Neural cell (in vitro differentiated cells): ENCODE measurements around the gene CCDC69. TPM values are rescaled to one million over a fixed set of nuclear protein-coding genes. Genes with fewer than 3 reads are reported as not detected.

Source experiments
- H2AFZ ChIP-seq: fragments of 200-600, 300-800 bp; sonication (generic), shearing (Covaris generic); 2 replicates; pipeline ENCODE4 v1.6.0; 2014; ENCODE audit warnings: low read depth, mild to moderate bottlenecking, antibody characterized with exemption, low read length, moderate library complexity
- H3F3A ChIP-seq: fragments of 200-600 bp; shearing (Covaris generic); 2 replicates; pipeline ENCODE4 v1.6.1; 2016; ENCODE audit warnings: mild to moderate bottlenecking, moderate library complexity, mixed read lengths, antibody characterized with exemption, low read length; ENCODE audit not compliant: insufficient read depth, poor library complexity, severe bottlenecking
- H3K27ac ChIP-seq: fragments of 200-600, 300-800 bp; sonication (generic), shearing (Covaris generic); 2 replicates; pipeline ENCODE4 v1.5.1; 2014; ENCODE audit warnings: mild to moderate bottlenecking, low read length, moderate library complexity
- H3K27me3 ChIP-seq: fragments of 300-800, 200-600 bp; sonication (generic), shearing (Covaris generic); 2 replicates; pipeline ENCODE4 v1.6.0; 2014; ENCODE audit warnings: mild to moderate bottlenecking, low read depth, low read length, moderate library complexity; ENCODE audit not compliant: insufficient read depth
- H3K36me3 ChIP-seq: fragments of 300-800, 200-600 bp; sonication (generic), shearing (Covaris generic); 2 replicates; pipeline ENCODE4 v1.5.1; 2014; ENCODE audit warnings: mild to moderate bottlenecking, antibody characterized with exemption, low read length, moderate library complexity; ENCODE audit not compliant: insufficient read depth
- H3K4me2 ChIP-seq: fragments of 300-800, 200-600 bp; sonication (generic), shearing (Covaris generic); 2 replicates; pipeline ENCODE4 v1.6.0; 2014; ENCODE audit warnings: mild to moderate bottlenecking, low read length
- H3K4me3 ChIP-seq: fragments of 300-800, 200-600 bp; sonication (generic), shearing (Covaris generic); 2 replicates; pipeline ENCODE4 v1.5.1; 2014; ENCODE audit warnings: mild to moderate bottlenecking, low read length, moderate library complexity
- H3K79me2 ChIP-seq: fragments of 200-600 bp; shearing (Covaris generic); replicated peaks from 2 replicates; pipeline ENCODE4 v1.6.0; 2014; ENCODE audit warnings: mild to moderate bottlenecking, low read length, moderate library complexity; ENCODE audit not compliant: insufficient read depth
- H3K9ac ChIP-seq: fragments of 300-800, 200-600 bp; sonication (generic), shearing (Covaris generic); 2 replicates; pipeline ENCODE4 v1.6.1; 2016; ENCODE audit warnings: mild to moderate bottlenecking, low read length, mixed read lengths
- H3K9me2 ChIP-seq: fragments of 200-600 bp; shearing (Covaris generic); 2 replicates; pipeline ENCODE4 v1.6.1; 2016; ENCODE audit warnings: mild to moderate bottlenecking, low read length, mixed read lengths; ENCODE audit not compliant: insufficient read depth
- H3K9me3 ChIP-seq: fragments of 200-600, 300-800 bp; sonication (generic), shearing (Covaris generic); 2 replicates; pipeline ENCODE4 v1.6.1; 2016; ENCODE audit warnings: mild to moderate bottlenecking, mixed run types, low read length, moderate library complexity, mixed read lengths
- H4K20me1 ChIP-seq: fragments of 200-600 bp; shearing (Covaris generic); 2 replicates; pipeline ENCODE4 v1.6.1; 2016; ENCODE audit warnings: mild to moderate bottlenecking, mixed run types; ENCODE audit not compliant: insufficient read depth
- EP300 ChIP-seq: fragments of 450-650 bp; conservative IDR thresholded peaks from 2 replicates; pipeline ENCODE4 v1.6.1; 2014; ENCODE audit warnings: antibody characterized with exemption, mild to moderate bottlenecking, moderate library complexity; ENCODE audit not compliant: poor library complexity, severe bottlenecking
- EZH2 ChIP-seq: fragments of 200-600, 300-800 bp; shearing (Covaris generic), sonication (generic); IDR thresholded peaks from 2 replicates; pipeline ENCODE4 v1.6.1; 2014; ENCODE audit warnings: antibody characterized with exemption, low read length, borderline replicate concordance, mild to moderate bottlenecking; ENCODE audit not compliant: insufficient read depth, poor library complexity, severe bottlenecking
- MXI1 ChIP-seq: fragments of 450-650 bp; conservative IDR thresholded peaks from 2 replicates; pipeline ENCODE4 v1.6.1; 2014; ENCODE audit warnings: antibody characterized with exemption, mild to moderate bottlenecking; ENCODE audit not compliant: poor library complexity, severe bottlenecking
- POLR2AphosphoS5 ChIP-seq: IDR thresholded peaks from 2 replicates; pipeline ENCODE4 v1.6.1; 2012
- RAD21 ChIP-seq: fragments of 450-650 bp; conservative IDR thresholded peaks from 2 replicates; pipeline ENCODE4 v1.6.1; 2014; ENCODE audit warnings: antibody characterized with exemption, mild to moderate bottlenecking, moderate library complexity
- SMC3 ChIP-seq: fragments of 450-650 bp; conservative IDR thresholded peaks from 2 replicates; pipeline ENCODE4 v1.6.1; 2014; ENCODE audit warnings: antibody characterized with exemption, mild to moderate bottlenecking, moderate library complexity; ENCODE audit not compliant: poor library complexity
- TAF1 ChIP-seq: IDR thresholded peaks from 2 replicates; pipeline ENCODE4 v1.6.1; 2012; ENCODE audit warnings: low read depth
- polyA plus RNA-seq: library from polyadenylated mRNA; depleted of rRNA; stranded (reverse); fragments of >200 nt; gene quantifications from 2 replicates; pipeline ENCODE4 v1.2.3, GENCODE V29; 2014
- TF ChIP-seq, protein P1 (sequence below): fragments of 450-650 bp; IDR thresholded peaks from 2 replicates; pipeline ENCODE4 v1.5.1; 2014; ENCODE audit warnings: antibody characterized with exemption, mild to moderate bottlenecking, moderate library complexity; ENCODE audit not compliant: poor library complexity, severe bottlenecking
- TF ChIP-seq, protein P2 (sequence below): IDR thresholded peaks from 2 replicates; pipeline ENCODE4 v1.6.1; 2012; ENCODE audit warnings: borderline replicate concordance

CCDC69 gene
- polyA plus RNA-seq, 1 donor from 2014 or later: not detected

DNA sequence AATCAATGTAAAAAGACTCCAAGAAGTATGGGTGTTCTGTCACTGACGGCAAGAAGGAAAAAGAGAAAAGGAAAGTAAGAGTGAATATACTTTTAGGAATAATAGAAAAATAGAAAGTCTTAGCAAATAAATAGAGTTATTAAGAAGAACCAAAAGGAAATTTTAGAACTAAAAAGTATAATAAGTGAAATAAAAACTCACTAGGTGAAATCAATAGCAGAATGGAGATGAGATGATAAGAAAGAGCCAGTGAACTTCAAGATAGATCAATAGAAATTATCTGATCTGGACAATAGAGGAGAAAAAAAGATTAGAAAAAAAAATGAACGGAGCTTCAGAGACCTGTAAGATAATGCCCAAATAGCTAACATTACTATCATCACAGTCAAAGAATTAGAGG, 34.7 kb downstream of the CCDC69 start:
- H3K27me3 ChIP-seq: no peaks in the 10 kb centered on the region
- no peaks in the 10 kb centered on the region for H3K9me2 ChIP-seq
- no peak overlapping the region for H3K9ac ChIP-seq
- no peaks in the 10 kb centered on the region for H3K79me2 ChIP-seq
- H3F3A ChIP-seq: no peaks in the 10 kb centered on the region
- no peaks in the 10 kb centered on the region for H3K9me3 ChIP-seq
- H3K36me3 ChIP-seq: no peaks in the 10 kb centered on the region
- H3K27ac ChIP-seq: no peak overlapping the region
- H4K20me1 ChIP-seq: no peaks in the 10 kb centered on the region
- H3K4me2 ChIP-seq: no peak overlapping the region
- TF ChIP-seq TAF1: no peak
- no peak for TF ChIP-seq EZH2
- TF ChIP-seq, protein P1, sequence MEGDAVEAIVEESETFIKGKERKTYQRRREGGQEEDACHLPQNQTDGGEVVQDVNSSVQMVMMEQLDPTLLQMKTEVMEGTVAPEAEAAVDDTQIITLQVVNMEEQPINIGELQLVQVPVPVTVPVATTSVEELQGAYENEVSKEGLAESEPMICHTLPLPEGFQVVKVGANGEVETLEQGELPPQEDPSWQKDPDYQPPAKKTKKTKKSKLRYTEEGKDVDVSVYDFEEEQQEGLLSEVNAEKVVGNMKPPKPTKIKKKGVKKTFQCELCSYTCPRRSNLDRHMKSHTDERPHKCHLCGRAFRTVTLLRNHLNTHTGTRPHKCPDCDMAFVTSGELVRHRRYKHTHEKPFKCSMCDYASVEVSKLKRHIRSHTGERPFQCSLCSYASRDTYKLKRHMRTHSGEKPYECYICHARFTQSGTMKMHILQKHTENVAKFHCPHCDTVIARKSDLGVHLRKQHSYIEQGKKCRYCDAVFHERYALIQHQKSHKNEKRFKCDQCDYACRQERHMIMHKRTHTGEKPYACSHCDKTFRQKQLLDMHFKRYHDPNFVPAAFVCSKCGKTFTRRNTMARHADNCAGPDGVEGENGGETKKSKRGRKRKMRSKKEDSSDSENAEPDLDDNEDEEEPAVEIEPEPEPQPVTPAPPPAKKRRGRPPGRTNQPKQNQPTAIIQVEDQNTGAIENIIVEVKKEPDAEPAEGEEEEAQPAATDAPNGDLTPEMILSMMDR: no peak
- no peak for TF ChIP-seq EP300
- TF ChIP-seq SMC3: no peak
- TF ChIP-seq, protein P2, sequence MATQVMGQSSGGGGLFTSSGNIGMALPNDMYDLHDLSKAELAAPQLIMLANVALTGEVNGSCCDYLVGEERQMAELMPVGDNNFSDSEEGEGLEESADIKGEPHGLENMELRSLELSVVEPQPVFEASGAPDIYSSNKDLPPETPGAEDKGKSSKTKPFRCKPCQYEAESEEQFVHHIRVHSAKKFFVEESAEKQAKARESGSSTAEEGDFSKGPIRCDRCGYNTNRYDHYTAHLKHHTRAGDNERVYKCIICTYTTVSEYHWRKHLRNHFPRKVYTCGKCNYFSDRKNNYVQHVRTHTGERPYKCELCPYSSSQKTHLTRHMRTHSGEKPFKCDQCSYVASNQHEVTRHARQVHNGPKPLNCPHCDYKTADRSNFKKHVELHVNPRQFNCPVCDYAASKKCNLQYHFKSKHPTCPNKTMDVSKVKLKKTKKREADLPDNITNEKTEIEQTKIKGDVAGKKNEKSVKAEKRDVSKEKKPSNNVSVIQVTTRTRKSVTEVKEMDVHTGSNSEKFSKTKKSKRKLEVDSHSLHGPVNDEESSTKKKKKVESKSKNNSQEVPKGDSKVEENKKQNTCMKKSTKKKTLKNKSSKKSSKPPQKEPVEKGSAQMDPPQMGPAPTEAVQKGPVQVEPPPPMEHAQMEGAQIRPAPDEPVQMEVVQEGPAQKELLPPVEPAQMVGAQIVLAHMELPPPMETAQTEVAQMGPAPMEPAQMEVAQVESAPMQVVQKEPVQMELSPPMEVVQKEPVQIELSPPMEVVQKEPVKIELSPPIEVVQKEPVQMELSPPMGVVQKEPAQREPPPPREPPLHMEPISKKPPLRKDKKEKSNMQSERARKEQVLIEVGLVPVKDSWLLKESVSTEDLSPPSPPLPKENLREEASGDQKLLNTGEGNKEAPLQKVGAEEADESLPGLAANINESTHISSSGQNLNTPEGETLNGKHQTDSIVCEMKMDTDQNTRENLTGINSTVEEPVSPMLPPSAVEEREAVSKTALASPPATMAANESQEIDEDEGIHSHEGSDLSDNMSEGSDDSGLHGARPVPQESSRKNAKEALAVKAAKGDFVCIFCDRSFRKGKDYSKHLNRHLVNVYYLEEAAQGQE: no peak
- no peak for TF ChIP-seq MXI1
- TF ChIP-seq POLR2AphosphoS5: no peak
- no peak for TF ChIP-seq RAD21
- H2AFZ ChIP-seq: no peak overlapping the region
- no peak overlapping the region for H3K4me3 ChIP-seq

DNA sequence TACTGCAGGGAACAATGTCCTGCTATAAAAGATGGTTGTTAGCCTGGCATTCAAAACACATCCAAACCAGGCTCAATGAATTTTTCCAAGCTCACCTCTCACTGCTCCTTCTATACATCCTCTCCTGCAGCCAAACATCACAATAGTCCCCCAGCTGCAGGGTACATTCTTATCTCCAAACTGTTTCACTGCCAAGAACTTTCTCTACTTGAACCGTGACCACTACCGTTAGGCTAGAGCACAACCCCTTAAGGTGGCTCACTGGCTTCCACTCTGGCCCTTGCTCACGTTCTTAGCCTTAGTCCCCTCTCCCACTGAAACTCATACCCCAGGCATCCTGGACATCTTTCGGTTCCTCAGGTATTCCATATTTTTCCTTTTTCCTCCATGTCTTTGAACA, 37.4 kb downstream of the CCDC69 start:
- no peaks in the 10 kb centered on the region for H4K20me1 ChIP-seq

More for the DNA sequence above, 37.4 kb downstream of the CCDC69 start:
- Histone ChIP-seq H3K27me3 (no peaks in the 10 kb centered on the region), H3K9ac (no peak overlapping the region), H3K4me2 (no peak overlapping the region), H3K9me3 (no peaks in the 10 kb centered on the region), H3K9me2 (no peaks in the 10 kb centered on the region), H3F3A (no peaks in the 10 kb centered on the region), H3K79me2 (no peaks in the 10 kb centered on the region), H3K36me3 (no peaks in the 10 kb centered on the region), H3K4me3 (no peak overlapping the region), H2AFZ (no peak overlapping the region), H3K27ac (no peak overlapping the region)
- TF ChIP-seq SMC3 (no peak), RAD21 (no peak), EP300 (no peak), EZH2 (no peak), TAF1 (no peak), MXI1 (no peak), POLR2AphosphoS5 (no peak)
- TF ChIP-seq, protein P2: no peak
- TF ChIP-seq, protein P1: no peak
